Ammon's horn (tissue), 1 donor: ENCODE measurements around the gene RXRB.
"Not testable (repeated sequence)": the region's sequence is repeated elsewhere in the genome, so short reads cannot be mapped to it uniquely, and the experiment has no call there.

Source experiments
- DNase-seq: peaks from one replicate; pipeline ENCODE4 v3.0.0-alpha.2; 2016; ENCODE audit warnings: low spot score

Gene RXRB

DNA sequence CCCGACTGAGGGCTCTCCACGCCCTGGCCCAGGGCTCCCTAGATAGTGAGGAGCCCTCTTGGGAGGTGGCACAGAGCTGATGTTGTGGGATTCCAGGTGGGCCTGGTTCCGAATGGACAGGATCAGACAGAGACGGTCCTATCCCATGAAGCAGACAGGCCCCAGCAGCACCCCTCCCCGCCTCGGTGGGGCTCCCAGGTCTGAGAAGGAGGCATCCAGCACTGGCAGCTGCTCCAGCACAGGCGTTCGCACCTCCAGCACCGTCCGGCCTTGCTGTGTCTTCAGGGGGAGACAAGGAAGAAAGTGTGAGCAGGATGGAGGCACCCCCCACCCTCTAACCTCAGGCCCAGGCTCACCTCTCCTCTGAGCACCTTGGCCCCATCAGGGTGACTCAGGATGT lies 36.9 kb downstream of the RXRB start:
- DNase-seq, result no peak

- DNase-seq, result peak; percentile 72
Observed at GRCh38 chr6:33161354-33162331, 38.8 kb downstream of the RXRB start.

GRCh38 chr6:33160728-33161344 lies 39.6 kb downstream of the RXRB start:
- peak; percentile 51 for DNase-seq

DNA sequence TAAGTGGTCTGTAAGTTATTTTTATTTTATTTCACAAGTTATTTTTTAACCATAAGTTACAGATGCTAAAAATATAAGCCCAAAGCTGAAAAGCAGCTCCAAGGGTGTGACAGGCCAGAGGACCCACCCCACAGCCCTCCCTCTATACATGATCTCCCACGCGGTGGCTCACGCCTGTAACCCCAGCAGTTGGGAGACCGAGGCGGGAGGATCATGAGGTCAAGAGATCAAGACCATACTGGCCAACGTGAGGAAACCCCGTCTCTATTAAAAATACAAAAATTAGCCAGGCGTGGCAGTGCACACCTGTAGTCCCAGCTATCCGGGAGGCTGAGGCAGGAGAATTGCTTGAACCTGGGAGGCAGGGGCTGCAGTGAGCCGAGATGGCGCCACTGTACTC lies 40.4 kb downstream of the RXRB start:
- DNase-seq, result no peak

GRCh38 chr6:33156964-33157363 lies 43.5 kb downstream of the RXRB start:
- DNase-seq, result no peak

GRCh38 chr6:33156561-33156960 lies 43.9 kb downstream of the RXRB start:
- no peak for DNase-seq

GRCh38 chr6:33154349-33154748 lies 46.1 kb downstream of the RXRB start:
- no peak for DNase-seq

GRCh38 chr6:33151050-33151449 lies 49.4 kb downstream of the RXRB start:
- DNase-seq, result no peak

DNA sequence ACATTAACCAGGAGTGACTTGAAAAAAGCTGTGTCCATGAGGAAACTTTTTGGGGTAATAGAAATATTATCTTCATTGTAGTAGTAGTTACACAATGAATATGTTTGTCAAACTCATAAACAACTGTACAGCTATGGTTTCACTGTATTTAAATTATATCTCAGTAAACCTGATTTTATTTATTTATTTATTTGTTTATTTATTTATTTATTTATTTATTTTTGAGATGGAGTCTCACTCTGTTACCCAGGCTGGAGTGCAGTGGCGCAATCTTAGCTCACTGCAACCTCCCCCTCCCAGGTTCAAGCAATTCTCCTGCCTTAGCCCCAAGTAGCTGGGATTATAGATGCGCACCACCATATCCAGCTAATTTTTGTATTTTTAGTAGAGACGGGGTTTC lies 49.9 kb downstream of the RXRB start:
- not testable (repeated sequence) for DNase-seq

GRCh38 chr6:33147807-33148666 lies 52.4 kb downstream of the RXRB start:
- DNase-seq, result peak; percentile 76

DNA sequence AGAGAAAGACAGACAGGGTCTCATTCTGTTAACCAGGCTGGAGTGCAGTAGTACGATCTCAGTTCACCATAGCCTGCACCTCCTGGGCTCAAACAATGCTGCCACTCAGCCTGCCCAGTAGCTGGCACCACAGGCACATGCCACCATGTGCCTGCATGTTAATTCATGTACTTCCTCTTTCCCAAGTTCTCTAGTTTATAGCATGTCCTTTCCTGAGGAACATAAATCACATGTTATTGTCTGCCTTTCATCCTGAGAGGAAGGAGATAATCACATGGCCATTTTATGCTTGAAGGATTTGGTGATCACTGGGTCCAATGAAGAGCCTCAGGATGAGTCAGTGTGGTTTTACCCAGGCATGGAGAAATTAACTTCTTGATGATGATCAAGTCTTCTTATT lies 56.1 kb downstream of the RXRB start:
- DNase-seq, result peak; percentile 51
